GM12864 (cell line): ENCODE measurements around the gene ERICH6.

ENCODE experiments used
- DNase-seq: peaks from one replicate; pipeline ENCODE4 v3.0.0-alpha.2; 2011; ENCODE audit warnings: low read depth
- H3K4me3 ChIP-seq: 2 replicates; pipeline ENCODE4 v1.5.1; 2011; ENCODE audit warnings: mild to moderate bottlenecking, low read depth, low read length, control low read depth
- TF ChIP-seq, protein P1 (sequence below): IDR thresholded peaks from 2 replicates; pipeline ENCODE4 v1.5.1; 2011; ENCODE audit warnings: low read depth, mild to moderate bottlenecking, moderate library complexity, low read length, control low read depth, inconsistent platforms; ENCODE audit errors: missing control alignments

Gene ERICH6

DNA sequence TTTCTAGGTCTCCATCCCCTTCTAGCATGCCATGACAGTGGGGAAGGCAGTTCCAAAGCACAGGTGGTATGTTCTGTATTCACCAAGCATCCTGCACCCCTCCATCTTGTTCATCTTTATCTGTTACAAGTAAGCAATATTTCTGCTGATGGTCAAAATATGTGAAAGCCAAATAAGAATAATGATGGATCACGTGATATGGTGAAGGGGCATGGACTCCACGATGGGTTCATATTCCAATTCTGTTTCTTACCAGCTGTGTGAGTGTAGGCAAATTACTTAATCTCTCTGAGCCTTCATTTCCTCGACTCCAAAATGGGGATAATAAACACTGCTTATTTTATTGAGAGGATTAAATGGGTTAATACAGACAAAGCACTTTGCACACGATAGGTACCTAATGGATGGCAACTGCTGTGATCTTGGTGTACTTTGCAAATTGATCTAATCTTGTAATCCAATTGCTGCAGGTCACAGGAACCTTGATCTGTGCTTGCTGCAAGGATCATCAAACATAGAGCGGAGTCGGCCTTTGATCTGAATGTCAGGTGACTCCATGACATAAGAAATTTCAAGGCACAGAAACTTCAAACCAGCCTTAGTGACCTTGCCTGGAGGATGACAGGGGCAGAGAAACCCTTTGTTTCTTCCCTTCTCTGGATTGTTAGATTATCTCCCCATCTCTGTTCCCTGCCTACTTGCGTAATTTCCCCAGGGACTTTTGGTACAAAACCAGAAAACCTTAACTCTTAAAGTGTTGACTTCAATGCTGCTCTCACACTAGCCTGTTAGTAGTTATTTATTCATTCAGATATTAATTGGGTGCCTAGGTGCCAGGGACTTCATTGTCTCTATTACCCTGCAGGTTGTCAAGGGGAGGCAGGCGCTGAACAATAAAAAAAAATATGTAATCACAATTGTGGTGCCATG lies 33.4 kb upstream of the ERICH6 start:
- H3K4me3 ChIP-seq = no peak overlapping the region
- DNase-seq = no peak
- TF ChIP-seq, protein P1, sequence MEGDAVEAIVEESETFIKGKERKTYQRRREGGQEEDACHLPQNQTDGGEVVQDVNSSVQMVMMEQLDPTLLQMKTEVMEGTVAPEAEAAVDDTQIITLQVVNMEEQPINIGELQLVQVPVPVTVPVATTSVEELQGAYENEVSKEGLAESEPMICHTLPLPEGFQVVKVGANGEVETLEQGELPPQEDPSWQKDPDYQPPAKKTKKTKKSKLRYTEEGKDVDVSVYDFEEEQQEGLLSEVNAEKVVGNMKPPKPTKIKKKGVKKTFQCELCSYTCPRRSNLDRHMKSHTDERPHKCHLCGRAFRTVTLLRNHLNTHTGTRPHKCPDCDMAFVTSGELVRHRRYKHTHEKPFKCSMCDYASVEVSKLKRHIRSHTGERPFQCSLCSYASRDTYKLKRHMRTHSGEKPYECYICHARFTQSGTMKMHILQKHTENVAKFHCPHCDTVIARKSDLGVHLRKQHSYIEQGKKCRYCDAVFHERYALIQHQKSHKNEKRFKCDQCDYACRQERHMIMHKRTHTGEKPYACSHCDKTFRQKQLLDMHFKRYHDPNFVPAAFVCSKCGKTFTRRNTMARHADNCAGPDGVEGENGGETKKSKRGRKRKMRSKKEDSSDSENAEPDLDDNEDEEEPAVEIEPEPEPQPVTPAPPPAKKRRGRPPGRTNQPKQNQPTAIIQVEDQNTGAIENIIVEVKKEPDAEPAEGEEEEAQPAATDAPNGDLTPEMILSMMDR = no peak

DNA sequence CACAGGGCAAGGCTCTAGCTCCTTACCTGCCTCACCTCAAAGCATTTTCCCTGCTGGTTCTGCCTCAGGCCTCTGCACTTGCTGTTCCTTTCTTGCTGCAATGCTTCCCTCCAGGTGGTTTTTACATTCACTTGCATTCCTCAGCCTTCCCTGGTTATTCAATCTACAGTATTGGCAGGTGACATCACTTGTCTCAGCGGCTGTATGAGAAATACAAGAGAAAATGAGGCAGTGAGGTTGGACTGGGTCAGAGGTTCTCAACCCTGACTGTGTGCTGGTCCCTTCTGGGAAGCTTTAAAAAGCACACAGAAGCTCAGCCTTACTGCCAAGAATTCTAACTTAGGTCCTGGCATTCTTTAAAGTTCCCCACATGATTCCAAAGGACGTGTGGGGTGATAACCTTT lies 32.6 kb upstream of the ERICH6 start:
- DNase-seq = no peak
- TF ChIP-seq, protein P1 = no peak
- no peak overlapping the region for H3K4me3 ChIP-seq

DNA sequence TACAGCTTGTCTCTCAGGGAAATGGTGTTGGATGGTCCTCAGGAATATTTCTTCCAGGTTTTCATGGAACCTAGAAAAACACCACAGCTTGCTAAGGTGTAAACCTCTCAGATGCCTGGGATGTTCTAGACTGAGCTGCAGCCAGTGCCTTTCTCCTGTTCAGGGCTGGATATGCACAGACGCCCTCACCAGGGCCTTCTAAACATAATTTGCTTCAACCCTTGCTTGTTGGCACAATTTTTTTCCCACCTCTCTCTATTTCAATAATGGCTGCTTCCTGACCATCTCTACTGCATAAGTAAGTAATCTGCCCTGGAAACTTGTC lies 31.0 kb upstream of the ERICH6 start:
- H3K4me3 ChIP-seq = no peak overlapping the region
- no peak for DNase-seq
- TF ChIP-seq, protein P1 = no peak

DNA sequence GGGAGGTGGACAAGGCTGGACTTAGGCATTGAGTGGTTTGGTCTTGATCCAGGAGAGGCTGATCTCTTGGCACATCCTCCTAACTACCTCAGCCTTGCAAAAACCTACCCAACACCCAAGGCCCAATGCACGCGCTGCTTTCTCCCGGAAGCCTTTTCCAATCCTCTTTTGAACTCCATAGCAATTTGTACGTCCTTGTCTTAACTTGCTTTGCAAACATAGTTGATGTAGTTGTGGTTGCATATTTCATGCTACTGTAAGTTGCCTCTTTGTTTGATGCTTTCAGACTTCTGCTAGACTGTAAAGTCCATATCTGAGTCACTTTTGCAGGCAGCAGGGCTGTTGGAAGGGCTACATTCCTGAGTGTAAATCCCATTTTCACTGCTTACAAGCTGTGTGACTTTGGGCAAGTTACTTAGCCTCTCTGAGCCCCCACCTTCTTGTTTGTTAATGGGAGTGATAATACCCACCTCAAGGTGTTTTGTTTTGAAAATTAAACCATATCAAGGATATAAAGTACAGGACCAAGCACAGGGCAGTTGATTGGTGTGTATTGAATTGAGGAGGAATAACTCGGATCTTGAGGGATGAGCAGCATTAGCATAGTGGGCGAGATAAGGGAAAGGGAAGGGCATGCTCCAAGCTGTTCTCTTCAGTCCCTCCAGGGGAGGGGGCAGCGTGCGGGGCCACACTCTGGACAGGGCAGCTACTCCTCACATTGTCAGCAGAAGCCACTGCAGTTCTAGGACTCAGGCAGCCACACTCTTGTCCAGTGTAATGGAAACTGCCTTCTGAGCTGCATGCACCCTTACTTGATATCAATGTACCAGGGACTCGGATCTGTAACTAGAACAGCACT lies 30.4 kb upstream of the ERICH6 start:
- TF ChIP-seq, protein P1 = no peak
- no peak overlapping the region for H3K4me3 ChIP-seq
- DNase-seq = no peak

DNA sequence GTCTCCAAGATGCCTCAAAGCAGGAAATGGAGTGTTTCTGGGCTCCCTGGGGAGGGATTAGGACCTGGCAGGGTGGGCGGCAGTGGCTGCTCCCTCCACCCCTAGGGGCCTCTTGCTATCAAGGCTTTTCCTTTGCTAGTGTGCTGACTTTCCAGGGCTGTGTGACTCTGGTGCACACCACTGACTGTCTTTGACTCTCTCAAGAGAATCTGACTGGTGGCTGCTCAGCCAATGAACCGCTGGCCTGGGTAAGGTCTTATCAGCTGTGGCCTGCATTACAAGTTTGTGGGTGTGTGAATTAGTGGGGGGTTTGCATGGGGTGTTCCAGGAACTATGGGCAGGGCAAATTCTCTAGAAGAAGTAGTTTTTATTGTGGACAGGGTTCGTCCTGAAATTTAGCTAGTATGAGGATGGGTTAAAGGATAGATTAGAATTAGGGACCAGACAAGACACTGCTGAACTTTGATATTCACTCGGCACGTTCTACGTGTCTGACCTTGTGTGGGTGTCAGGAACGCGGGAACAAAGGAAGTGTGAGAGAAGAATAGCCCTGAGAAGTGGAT lies 29.7 kb upstream of the ERICH6 start:
- no peak overlapping the region for H3K4me3 ChIP-seq
- no peak for DNase-seq
- TF ChIP-seq, protein P1 = no peak

DNA sequence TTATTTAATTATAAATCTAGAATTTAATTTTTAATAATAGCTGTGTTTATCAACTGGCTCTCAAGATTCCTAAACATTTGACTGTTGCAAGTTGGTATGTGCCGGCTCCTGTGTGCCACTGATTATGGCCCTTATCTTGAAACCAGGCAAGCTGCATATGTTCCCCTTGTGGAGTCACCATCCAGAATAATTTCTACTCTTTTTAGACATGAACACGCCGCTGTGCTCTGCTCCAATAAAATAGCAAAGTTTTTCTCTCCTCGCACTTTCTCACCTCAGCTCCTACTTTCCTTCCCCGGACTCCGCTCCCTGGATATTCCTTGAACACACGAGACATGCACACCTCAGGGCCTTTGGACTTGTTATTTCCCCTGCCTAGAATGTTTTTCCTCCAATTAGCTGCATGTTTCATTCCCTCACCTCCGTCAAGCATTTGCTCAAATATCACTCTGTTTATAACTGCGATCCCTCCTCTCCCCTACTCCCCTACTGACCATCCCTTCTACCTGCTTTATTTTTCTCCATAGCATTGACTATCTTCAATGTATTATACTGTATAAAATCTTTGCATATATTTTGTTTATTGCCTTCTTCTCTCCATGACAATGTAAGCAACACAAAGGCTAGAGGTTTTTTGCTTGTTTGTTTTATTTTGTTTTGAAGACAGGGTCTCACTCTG lies 26.1 kb upstream of the ERICH6 start:
- TF ChIP-seq, protein P1 = no peak
- H3K4me3 ChIP-seq = no peak overlapping the region
- DNase-seq = no peak
